BE2C (cell line): ENCODE measurements around the gene ADGRB3.
A peak's percentile ranks its signal among the peaks of the same experiment; 100 is the strongest.

Experiments used
- DNase-seq: peaks from one replicate; pipeline ENCODE4 v3.0.0-alpha.2; 2020
- H3K27me3 ChIP-seq: fragments of 250-450 bp; sonication (Bioruptor Pico); 2 replicates; pipeline ENCODE4 v1.5.1; 2020; ENCODE audit warnings: mild to moderate bottlenecking
- H3K36me3 ChIP-seq: fragments of 250-450 bp; sonication (Bioruptor Pico); 2 replicates; pipeline ENCODE4 v1.5.1; 2020; ENCODE audit warnings: mild to moderate bottlenecking
- H3K4me1 ChIP-seq: fragments of 250-450 bp; sonication (Bioruptor Pico); 2 replicates; pipeline ENCODE4 v1.5.1; 2020
- H3K4me3 ChIP-seq: 2 replicates; pipeline ENCODE4 v1.5.1; 2011; ENCODE audit warnings: low read depth, low read length
- H3K9me3 ChIP-seq: fragments of 250-450 bp; sonication (Bioruptor Pico); 2 replicates; pipeline ENCODE4 v1.5.1; 2020
- CTCF ChIP-seq: IDR thresholded peaks from 2 replicates; pipeline ENCODE4 v1.5.1; 2012; ENCODE audit warnings: mild to moderate bottlenecking, low read depth, low read length

ADGRB3 gene

GRCh38 chr6:69216127-69216526, 581.0 kb downstream of the ADGRB3 start:
- no peaks in the 10 kb centered on the region for H3K9me3 ChIP-seq
- DNase-seq: no peak
- TF ChIP-seq CTCF: no peak
- H3K4me1 ChIP-seq: no peaks in the 10 kb centered on the region; the same call in 1 of the 2 replicates
- no peaks in the 10 kb centered on the region for H3K36me3 ChIP-seq
- no peak overlapping the region for H3K4me3 ChIP-seq
- H3K27me3 ChIP-seq: no peaks in the 10 kb centered on the region

DNA sequence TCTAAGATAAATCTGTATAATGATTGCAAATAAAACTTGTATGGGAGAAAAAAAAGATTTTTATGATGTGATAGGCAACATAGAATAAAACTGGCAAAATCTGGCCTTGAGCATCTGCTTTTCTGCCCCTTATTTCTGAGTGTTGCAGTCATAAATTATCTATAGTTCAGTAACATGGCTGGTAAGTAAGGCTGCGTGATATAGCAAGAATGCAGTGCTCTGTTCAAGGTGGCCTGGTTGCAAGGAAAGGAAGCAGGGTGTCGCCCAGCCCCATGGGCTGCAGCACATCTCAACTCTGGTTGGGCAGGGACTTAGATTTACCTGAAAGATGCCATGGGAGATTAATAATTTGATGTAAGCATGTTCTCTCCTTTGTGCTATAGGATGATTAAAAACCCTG, 582.3 kb downstream of the ADGRB3 start:
- Histone ChIP-seq H3K4me1 (no peaks in the 10 kb centered on the region; the same call in 1 of the 2 replicates), H3K27me3 (no peaks in the 10 kb centered on the region), H3K36me3 (no peaks in the 10 kb centered on the region), H3K4me3 (no peak overlapping the region), H3K9me3 (no peaks in the 10 kb centered on the region)
- no peak for TF ChIP-seq CTCF
- no peak for DNase-seq

GRCh38 chr6:69220375-69220774, 585.3 kb downstream of the ADGRB3 start:
- no peak for TF ChIP-seq CTCF
- no peak for DNase-seq
- Histone ChIP-seq H3K9me3 (no peaks in the 10 kb centered on the region), H3K4me3 (no peak overlapping the region), H3K27me3 (no peaks in the 10 kb centered on the region), H3K4me1 (no peaks in the 10 kb centered on the region; the same call in 1 of the 2 replicates), H3K36me3 (no peaks in the 10 kb centered on the region)

DNA sequence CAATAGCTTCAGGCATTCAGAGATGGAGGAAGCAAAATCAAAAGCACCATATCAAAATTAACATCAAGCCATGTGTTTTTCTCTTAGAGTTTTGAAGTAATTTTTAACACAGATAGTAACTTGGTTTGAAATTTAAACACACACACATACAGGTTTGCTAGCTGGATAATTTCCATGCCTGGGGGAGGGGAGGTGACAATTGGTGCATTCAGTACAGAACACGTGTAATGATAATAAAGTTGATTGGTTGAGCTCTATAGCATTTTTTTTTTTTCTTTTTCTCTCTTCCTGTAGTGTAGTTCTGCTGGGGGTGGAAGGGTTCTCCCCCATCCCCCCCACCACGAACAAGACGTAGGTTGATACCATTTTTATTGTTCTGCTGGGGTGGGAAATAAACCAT, 596.9 kb downstream of the ADGRB3 start:
- peak overlapping the region; percentile 89 for H3K4me3 ChIP-seq

GRCh38 chr6:69232496-69232895, 597.4 kb downstream of the ADGRB3 start:
- Histone ChIP-seq H3K9me3 (no peaks in the 10 kb centered on the region), H3K4me3 (peak overlapping the region; percentile 89), H3K4me1 (peaks cover 18% of the 10 kb centered on the region), H3K36me3 (peaks cover 10% of the 10 kb centered on the region), H3K27me3 (no peaks in the 10 kb centered on the region)
- DNase-seq: peak; percentile 71
- TF ChIP-seq CTCF: peak; percentile 9; the same call in 1 of the 2 replicates

More for the DNA sequence above, 596.9 kb downstream of the ADGRB3 start:
- H3K4me1 ChIP-seq: peaks cover 18% of the 10 kb centered on the region
- no peak for TF ChIP-seq CTCF
- DNase-seq: peak; percentile 35
- no peaks in the 10 kb centered on the region for H3K9me3 ChIP-seq
- H3K36me3 ChIP-seq: peaks cover 10% of the 10 kb centered on the region
- no peaks in the 10 kb centered on the region for H3K27me3 ChIP-seq

- Histone ChIP-seq H3K4me3 (peak overlapping the region; percentile 89), H3K4me1 (peaks cover 18% of the 10 kb centered on the region), H3K36me3 (peaks cover 10% of the 10 kb centered on the region), H3K9me3 (no peaks in the 10 kb centered on the region), H3K27me3 (no peaks in the 10 kb centered on the region)
- peak; percentile 78 for DNase-seq
- TF ChIP-seq CTCF: no peak
Measured at GRCh38 chr6:69232911-69233448, 597.9 kb downstream of the ADGRB3 start.
